ENCODE measurements around the gene CFAP73. TPM values are rescaled to one million over a fixed set of nuclear protein-coding genes. Genes with fewer than 3 reads are reported as not detected.

Gene CFAP73
- total RNA-seq, 1 donor from 2014 or later: not detected

- Histone ChIP-seq H3K36me3 (ENCODE audit: control insufficient read depth in 3 of 3, insufficient read depth in 3 of 3, low read length in 3 of 3) (no peaks in the 10 kb centered on the region), H3K27ac (ENCODE audit: low read depth, low read length) (no peak overlapping the region), H3K9ac (ENCODE audit: low read depth in 1 of 3, low read length in 3 of 3) (no peak overlapping the region), H3K9me3 (ENCODE audit: control insufficient read depth in 3 of 3, low read length in 3 of 3) (no peaks in the 10 kb centered on the region), H3K4me1 (ENCODE audit: control insufficient read depth in 3 of 3, insufficient read depth in 3 of 3, low read length in 3 of 3) (peaks cover 0 to 3% (median 0%) of the 10 kb centered on the region in 3 donors), H3K27me3 (ENCODE audit: control insufficient read depth in 3 of 3, insufficient read depth in 3 of 3, low read length in 3 of 3) (peaks cover 25 to 55% (median 41%) of the 10 kb centered on the region in 3 donors), H3K4me3 (ENCODE audit: low read length in 3 of 3) (no peak overlapping the region)
Observed at GRCh38 chr12:113133666-113134065, 15.9 kb upstream of the CFAP73 start.

- Histone ChIP-seq H3K4me3 (ENCODE audit: low read length in 3 of 3) (no peak overlapping the region), H3K36me3 (ENCODE audit: control insufficient read depth in 3 of 3, insufficient read depth in 3 of 3, low read length in 3 of 3) (no peaks in the 10 kb centered on the region), H3K27me3 (ENCODE audit: control insufficient read depth in 3 of 3, insufficient read depth in 3 of 3, low read length in 3 of 3) (peaks cover 25 to 55% (median 39%) of the 10 kb centered on the region in 3 donors), H3K27ac (ENCODE audit: low read depth, low read length) (no peak overlapping the region), H3K9me3 (ENCODE audit: control insufficient read depth in 3 of 3, low read length in 3 of 3) (no peaks in the 10 kb centered on the region), H3K9ac (ENCODE audit: low read depth in 1 of 3, low read length in 3 of 3) (no peak overlapping the region), H3K4me1 (ENCODE audit: control insufficient read depth in 3 of 3, insufficient read depth in 3 of 3, low read length in 3 of 3) (peaks cover 0 to 3% (median 0%) of the 10 kb centered on the region in 3 donors)
Observed at GRCh38 chr12:113134071-113134470, 15.5 kb upstream of the CFAP73 start.

GRCh38 chr12:113134521-113134951 is 15.0 kb upstream of the CFAP73 start:
- H3K36me3 ChIP-seq (ENCODE audit: control insufficient read depth in 3 of 3, insufficient read depth in 3 of 3, low read length in 3 of 3): no peaks in the 10 kb centered on the region
- no peak overlapping the region for H3K9ac ChIP-seq (ENCODE audit: low read depth in 1 of 3, low read length in 3 of 3)
- no peak overlapping the region for H3K4me3 ChIP-seq (ENCODE audit: low read length in 3 of 3)
- H3K27ac ChIP-seq (ENCODE audit: low read depth, low read length): no peak overlapping the region
- H3K9me3 ChIP-seq (ENCODE audit: control insufficient read depth in 3 of 3, low read length in 3 of 3): no peaks in the 10 kb centered on the region
- H3K4me1 ChIP-seq (ENCODE audit: control insufficient read depth in 3 of 3, insufficient read depth in 3 of 3, low read length in 3 of 3): peaks cover 0 to 3% (median 0%) of the 10 kb centered on the region in 3 donors
- H3K27me3 ChIP-seq (ENCODE audit: control insufficient read depth in 3 of 3, insufficient read depth in 3 of 3, low read length in 3 of 3): peaks cover 22 to 50% (median 35%) of the 10 kb centered on the region in 3 donors

GRCh38 chr12:113135178-113136127 is 14.1 kb upstream of the CFAP73 start, which contains the start of gene RASAL1:
Gene RASAL1, minus strand, starts transcription at chr12:113135761. Its CDS starts 299 bp downstream, at chr12:113135462.
- Histone ChIP-seq H3K9ac (ENCODE audit: low read depth in 1 of 3, low read length in 3 of 3) (no peak within 1 kb of the TSS), H3K9me3 (ENCODE audit: control insufficient read depth in 3 of 3, low read length in 3 of 3) (no peaks in the 10 kb centered on the region), H3K4me1 (ENCODE audit: control insufficient read depth in 3 of 3, insufficient read depth in 3 of 3, low read length in 3 of 3) (peaks cover 0 to 3% (median 0%) of the 10 kb centered on the region in 3 donors), H3K27ac (ENCODE audit: low read depth, low read length) (no peak within 1 kb of the TSS), H3K4me3 (ENCODE audit: low read length in 3 of 3) (no peak within 1 kb of the TSS), H3K36me3 (ENCODE audit: control insufficient read depth in 3 of 3, insufficient read depth in 3 of 3, low read length in 3 of 3) (no peaks in the 10 kb centered on the region), H3K27me3 (ENCODE audit: control insufficient read depth in 3 of 3, insufficient read depth in 3 of 3, low read length in 3 of 3) (peaks cover 21 to 44% (median 31%) of the 10 kb centered on the region in 3 donors)

GRCh38 chr12:113136128-113136989 is 13.2 kb upstream of the CFAP73 start:
- Histone ChIP-seq H3K36me3 (ENCODE audit: control insufficient read depth in 3 of 3, insufficient read depth in 3 of 3, low read length in 3 of 3) (no peaks in the 10 kb centered on the region), H3K9me3 (ENCODE audit: control insufficient read depth in 3 of 3, low read length in 3 of 3) (no peaks in the 10 kb centered on the region), H3K4me3 (ENCODE audit: low read length in 3 of 3) (no peak overlapping the region), H3K9ac (ENCODE audit: low read depth in 1 of 3, low read length in 3 of 3) (no peak overlapping the region), H3K27ac (ENCODE audit: low read depth, low read length) (no peak overlapping the region), H3K4me1 (ENCODE audit: control insufficient read depth in 3 of 3, insufficient read depth in 3 of 3, low read length in 3 of 3) (peaks cover 0 to 3% (median 0%) of the 10 kb centered on the region in 3 donors), H3K27me3 (ENCODE audit: control insufficient read depth in 3 of 3, insufficient read depth in 3 of 3, low read length in 3 of 3) (peaks cover 19 to 39% (median 25%) of the 10 kb centered on the region in 3 donors)

DNA sequence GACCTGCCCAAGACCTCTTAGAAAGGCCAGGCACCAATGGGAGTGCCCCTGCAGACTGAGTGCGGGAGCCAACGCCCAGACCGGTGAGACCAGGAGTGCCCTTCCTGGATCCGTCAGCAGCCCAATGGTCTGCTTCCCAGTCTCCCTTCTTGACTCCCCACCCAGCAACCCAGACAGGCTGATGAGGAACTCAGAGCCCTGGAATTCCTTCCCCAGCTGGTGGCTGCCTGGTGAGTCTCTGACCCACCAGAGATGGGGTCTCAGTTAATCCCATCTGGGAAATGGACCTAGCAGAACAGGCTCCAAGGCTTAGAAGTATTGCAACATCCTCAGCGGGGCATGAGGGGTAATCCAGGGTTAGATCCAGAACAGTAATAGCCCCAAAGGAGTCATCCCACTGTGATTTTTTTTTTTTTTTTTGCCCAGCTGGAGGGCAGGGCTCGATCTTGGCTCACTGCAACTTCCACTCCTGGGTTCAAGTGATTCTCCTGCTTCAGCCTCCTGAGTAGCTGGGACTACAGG is 12.5 kb upstream of the CFAP73 start:
- Histone ChIP-seq H3K9me3 (ENCODE audit: control insufficient read depth in 3 of 3, low read length in 3 of 3) (no peaks in the 10 kb centered on the region), H3K36me3 (ENCODE audit: control insufficient read depth in 3 of 3, insufficient read depth in 3 of 3, low read length in 3 of 3) (no peaks in the 10 kb centered on the region), H3K27me3 (ENCODE audit: control insufficient read depth in 3 of 3, insufficient read depth in 3 of 3, low read length in 3 of 3) (peaks cover 19 to 39% (median 22%) of the 10 kb centered on the region in 3 donors), H3K4me1 (ENCODE audit: control insufficient read depth in 3 of 3, insufficient read depth in 3 of 3, low read length in 3 of 3) (peaks cover 0 to 3% (median 0%) of the 10 kb centered on the region in 3 donors), H3K4me3 (ENCODE audit: low read length in 3 of 3) (no peak overlapping the region), H3K27ac (ENCODE audit: low read depth, low read length) (no peak overlapping the region), H3K9ac (ENCODE audit: low read depth in 1 of 3, low read length in 3 of 3) (no peak overlapping the region)

DNA sequence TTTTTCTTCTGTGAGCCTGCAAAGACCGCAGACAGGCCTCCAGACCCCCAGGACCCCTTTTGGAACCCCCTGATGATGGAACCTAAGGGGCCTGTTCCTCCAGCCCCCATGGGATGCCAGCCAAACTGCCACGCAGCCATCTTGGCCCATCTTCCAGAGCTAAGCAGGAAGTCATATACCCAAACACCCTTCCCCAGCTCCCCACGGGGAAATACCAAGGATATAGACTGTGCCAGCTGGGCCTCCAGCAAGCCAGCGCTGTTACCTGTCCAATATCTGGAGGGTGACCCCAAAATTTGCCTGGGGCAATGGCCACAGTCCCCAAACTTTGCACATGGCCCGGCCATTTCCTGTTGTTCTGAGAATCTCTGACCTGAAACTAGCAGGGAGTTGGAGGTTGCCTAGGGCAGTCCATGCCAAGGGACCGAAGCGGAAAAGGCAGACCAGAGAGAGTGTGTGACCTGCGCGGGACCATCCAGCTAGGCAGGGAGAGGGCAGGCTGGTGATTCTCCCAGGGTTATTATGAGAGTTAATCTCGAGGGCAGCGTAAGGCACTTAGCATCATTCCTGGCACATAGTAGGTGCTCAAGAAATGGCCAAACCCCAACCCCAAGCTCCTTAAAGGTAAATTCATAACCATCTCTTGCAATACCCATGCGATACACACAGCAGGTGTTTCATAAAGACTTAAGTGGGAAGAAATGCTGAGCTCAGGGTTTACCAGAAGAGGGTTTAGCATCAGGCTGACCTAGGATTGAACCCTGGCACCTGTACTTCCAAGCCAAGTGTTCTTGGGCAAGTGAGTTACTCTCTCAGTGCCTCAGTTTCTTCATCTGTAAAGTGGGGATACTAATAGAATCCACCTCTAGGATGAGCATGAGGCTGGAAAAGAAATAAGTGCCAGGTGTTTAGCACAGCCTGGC is 11.4 kb upstream of the CFAP73 start:
- Histone ChIP-seq H3K4me1 (ENCODE audit: control insufficient read depth in 3 of 3, insufficient read depth in 3 of 3, low read length in 3 of 3) (peaks cover 0 to 3% (median 0%) of the 10 kb centered on the region in 3 donors), H3K9ac (ENCODE audit: low read depth in 1 of 3, low read length in 3 of 3) (no peak overlapping the region), H3K4me3 (ENCODE audit: low read length in 3 of 3) (no peak overlapping the region), H3K36me3 (ENCODE audit: control insufficient read depth in 3 of 3, insufficient read depth in 3 of 3, low read length in 3 of 3) (no peaks in the 10 kb centered on the region), H3K9me3 (ENCODE audit: control insufficient read depth in 3 of 3, low read length in 3 of 3) (no peaks in the 10 kb centered on the region), H3K27ac (ENCODE audit: low read depth, low read length) (no peak overlapping the region), H3K27me3 (ENCODE audit: control insufficient read depth in 3 of 3, insufficient read depth in 3 of 3, low read length in 3 of 3) (peaks cover 19 to 34% (median 19%) of the 10 kb centered on the region in 3 donors)

DNA sequence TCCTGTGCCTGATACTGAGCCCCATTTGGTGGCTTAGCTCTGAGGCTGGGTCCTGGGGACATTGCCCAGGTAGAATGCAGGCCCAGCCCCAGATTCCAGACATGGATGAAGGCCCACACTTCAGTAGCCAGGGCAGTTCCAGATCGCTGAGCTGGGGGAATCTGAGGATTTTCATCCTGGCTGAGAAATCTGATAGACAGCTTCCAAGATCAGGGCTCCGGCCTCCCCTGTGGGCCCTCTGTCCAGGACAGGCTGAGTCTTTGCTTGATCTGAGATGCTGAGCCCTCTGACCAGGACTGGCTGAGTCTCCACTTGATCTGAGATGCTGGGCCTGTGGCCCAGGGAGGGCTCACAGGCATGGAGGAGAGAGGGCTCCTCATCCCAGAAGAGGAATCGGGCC is 10.7 kb upstream of the CFAP73 start:
- peaks cover 19 to 27% (median 19%) of the 10 kb centered on the region in 3 donors for H3K27me3 ChIP-seq (ENCODE audit: control insufficient read depth in 3 of 3, insufficient read depth in 3 of 3, low read length in 3 of 3)
- no peaks in the 10 kb centered on the region for H3K9me3 ChIP-seq (ENCODE audit: control insufficient read depth in 3 of 3, low read length in 3 of 3)
- H3K27ac ChIP-seq (ENCODE audit: low read depth, low read length): no peak overlapping the region
- H3K4me1 ChIP-seq (ENCODE audit: control insufficient read depth in 3 of 3, insufficient read depth in 3 of 3, low read length in 3 of 3): peaks cover 0 to 3% (median 0%) of the 10 kb centered on the region in 3 donors
- H3K9ac ChIP-seq (ENCODE audit: low read depth in 1 of 3, low read length in 3 of 3): no peak overlapping the region
- H3K36me3 ChIP-seq (ENCODE audit: control insufficient read depth in 3 of 3, insufficient read depth in 3 of 3, low read length in 3 of 3): no peaks in the 10 kb centered on the region
- no peak overlapping the region for H3K4me3 ChIP-seq (ENCODE audit: low read length in 3 of 3)

DNA sequence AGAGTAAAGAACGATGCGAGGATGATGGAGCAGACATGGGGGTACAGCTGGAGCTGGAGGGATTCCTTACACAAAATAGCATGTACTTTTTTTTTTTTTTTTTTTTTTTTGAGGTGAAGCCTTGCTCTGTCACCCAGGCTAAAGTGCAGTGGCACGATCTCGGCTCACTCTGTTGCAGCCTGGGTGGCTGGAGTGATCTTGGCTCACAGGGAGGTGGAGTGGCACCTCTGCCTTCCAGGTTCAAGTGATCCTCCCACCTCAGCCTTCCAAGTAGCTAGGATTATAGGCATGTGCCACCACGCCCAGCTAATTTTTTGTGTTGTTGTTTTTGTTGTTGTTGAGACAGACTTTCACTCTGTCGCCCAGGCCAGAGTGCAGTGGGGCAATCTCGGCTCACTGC is 8.8 kb upstream of the CFAP73 start:
- no peak overlapping the region for H3K9ac ChIP-seq (ENCODE audit: low read depth in 1 of 3, low read length in 3 of 3)
- no peaks in the 10 kb centered on the region for H3K9me3 ChIP-seq (ENCODE audit: control insufficient read depth in 3 of 3, low read length in 3 of 3)
- peaks cover 5 to 15% (median 14%) of the 10 kb centered on the region in 3 donors for H3K27me3 ChIP-seq (ENCODE audit: control insufficient read depth in 3 of 3, insufficient read depth in 3 of 3, low read length in 3 of 3)
- no peaks in the 10 kb centered on the region for H3K36me3 ChIP-seq (ENCODE audit: control insufficient read depth in 3 of 3, insufficient read depth in 3 of 3, low read length in 3 of 3)
- no peak overlapping the region for H3K27ac ChIP-seq (ENCODE audit: low read depth, low read length)
- H3K4me1 ChIP-seq (ENCODE audit: control insufficient read depth in 3 of 3, insufficient read depth in 3 of 3, low read length in 3 of 3): no peaks in the 10 kb centered on the region
- H3K4me3 ChIP-seq (ENCODE audit: low read length in 3 of 3): no peak overlapping the region

Data from skeletal muscle tissue (tissue), 4 donors.